GM23338 (cell line): Measurements from ENCODE around the gene HTT. TPM values are rescaled to one million over a fixed set of nuclear protein-coding genes. Genes with fewer than 3 reads are reported as not detected.

Experiments used
- CREB1 ChIP-seq: fragments of 250-450 bp; sonication (Bioruptor Pico); IDR thresholded peaks from 2 replicates; pipeline ENCODE4 v1.5.0; 2020; ENCODE audit warnings: low read depth, mild to moderate bottlenecking, moderate library complexity
- EZH2 ChIP-seq: fragments of 200-600 bp; sonication (generic); IDR thresholded peaks from one replicate; pipeline ENCODE4 v1.8.0; 2017; ENCODE audit warnings: antibody characterized with exemption, mild to moderate bottlenecking, low read depth; ENCODE audit not compliant: unreplicated experiment
- EZH2phosphoT487 ChIP-seq: fragments of 200-600 bp; sonication (generic); IDR thresholded peaks from one replicate; pipeline ENCODE4 v1.8.1; 2018; ENCODE audit warnings: antibody characterized with exemption; ENCODE audit not compliant: unreplicated experiment
- JUNB ChIP-seq: IDR thresholded peaks from one replicate; pipeline ENCODE4 v1.6.1; 2016; ENCODE audit warnings: antibody characterized with exemption; ENCODE audit not compliant: unreplicated experiment
- NANOG ChIP-seq: IDR thresholded peaks from 2 replicates; pipeline ENCODE4 v1.6.1; 2016; ENCODE audit warnings: antibody characterized with exemption, borderline replicate concordance
- REST ChIP-seq: IDR thresholded peaks from one replicate; pipeline ENCODE4 v1.6.1; 2018; ENCODE audit warnings: antibody characterized with exemption; ENCODE audit not compliant: unreplicated experiment
- STAT1 ChIP-seq: IDR thresholded peaks from one replicate; pipeline ENCODE4 v1.6.1; 2016; ENCODE audit warnings: antibody characterized with exemption; ENCODE audit not compliant: unreplicated experiment
- ZNF331 ChIP-seq: fragments of 250-450 bp; sonication (Bioruptor Pico); IDR thresholded peaks from 2 replicates; pipeline ENCODE4 v1.5.0; 2020; ENCODE audit warnings: low read depth, mild to moderate bottlenecking, moderate library complexity
- ZNF462 ChIP-seq: fragments of 250-450 bp; sonication (Bioruptor Pico); IDR thresholded peaks from 2 replicates; pipeline ENCODE4 v1.5.0; 2020; ENCODE audit warnings: mild to moderate bottlenecking, moderate library complexity
- polyA plus RNA-seq: library from polyadenylated mRNA; unstranded; fragments of >200 nt; fragmentation: Nextera tagmentation; extraction: Ambion mirVana; gene quantifications from 2 replicates; pipeline ENCODE4 v1.2.1, GENCODE V29; 2016
- total RNA-seq: library from RNA; depleted of rRNA; stranded (reverse); fragments of >200 nt; shearing (Covaris generic); gene quantifications from 2 replicates; pipeline ENCODE4 v1.2.3, GENCODE V29; 2014

The HTT gene
- total and polyA plus RNA-seq, 2 experiments from 2014 or later, result 26.6 to 67.7 TPM

GRCh38 chr4:3122081-3122563 is 47.6 kb downstream of the HTT start (continued):
- no peak for TF ChIP-seq ZNF462
- TF ChIP-seq REST, result no peak
- no peak for TF ChIP-seq CREB1 (CRISPR knock-in tag)
- TF ChIP-seq ZNF331, result no peak
- TF ChIP-seq EZH2phosphoT487, result no peak
- no peak for TF ChIP-seq EZH2
- no peak for TF ChIP-seq NANOG
- TF ChIP-seq JUNB, result no peak
- TF ChIP-seq STAT1, result no peak
